ENCODE data around the gene MANBA.
A peak's percentile ranks its signal among the peaks of the same experiment; 100 is the strongest.

MANBA gene

GRCh38 chr4:102760645-102761295, at the start of gene MANBA:
Gene MANBA (minus strand): TSS chr4:102760968. CDS start chr4:102760894, 74 bp downstream.
- TF ChIP-seq ZFX (IDR thresholded peaks at IDR 0.05; ENCODE audit: borderline replicate concordance) = no peak
- TF ChIP-seq, protein P1, sequence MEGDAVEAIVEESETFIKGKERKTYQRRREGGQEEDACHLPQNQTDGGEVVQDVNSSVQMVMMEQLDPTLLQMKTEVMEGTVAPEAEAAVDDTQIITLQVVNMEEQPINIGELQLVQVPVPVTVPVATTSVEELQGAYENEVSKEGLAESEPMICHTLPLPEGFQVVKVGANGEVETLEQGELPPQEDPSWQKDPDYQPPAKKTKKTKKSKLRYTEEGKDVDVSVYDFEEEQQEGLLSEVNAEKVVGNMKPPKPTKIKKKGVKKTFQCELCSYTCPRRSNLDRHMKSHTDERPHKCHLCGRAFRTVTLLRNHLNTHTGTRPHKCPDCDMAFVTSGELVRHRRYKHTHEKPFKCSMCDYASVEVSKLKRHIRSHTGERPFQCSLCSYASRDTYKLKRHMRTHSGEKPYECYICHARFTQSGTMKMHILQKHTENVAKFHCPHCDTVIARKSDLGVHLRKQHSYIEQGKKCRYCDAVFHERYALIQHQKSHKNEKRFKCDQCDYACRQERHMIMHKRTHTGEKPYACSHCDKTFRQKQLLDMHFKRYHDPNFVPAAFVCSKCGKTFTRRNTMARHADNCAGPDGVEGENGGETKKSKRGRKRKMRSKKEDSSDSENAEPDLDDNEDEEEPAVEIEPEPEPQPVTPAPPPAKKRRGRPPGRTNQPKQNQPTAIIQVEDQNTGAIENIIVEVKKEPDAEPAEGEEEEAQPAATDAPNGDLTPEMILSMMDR (IDR thresholded peaks at IDR 0.05) = no peak

DNA sequence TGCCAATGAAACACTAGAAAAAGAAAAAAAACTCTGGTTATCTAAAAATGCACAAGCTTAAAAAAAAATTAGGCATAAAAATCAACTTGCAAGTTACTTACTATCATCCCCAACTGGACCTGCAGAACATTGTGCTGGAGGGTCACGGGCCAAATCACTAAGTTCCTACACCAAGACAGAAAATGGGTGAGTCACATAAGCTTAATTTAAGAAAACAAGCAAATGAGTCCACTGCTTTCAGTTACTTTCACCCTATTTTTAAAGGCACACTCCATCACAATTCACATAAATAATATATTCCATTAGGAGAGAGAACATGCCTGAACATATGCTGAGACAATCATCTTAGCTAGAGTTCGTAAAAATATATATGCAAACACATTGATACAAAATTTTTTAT, 48.9 kb upstream of the MANBA start:
- no peak overlapping the region for H3K27ac ChIP-seq
- TF ChIP-seq, protein P1 (IDR thresholded peaks at IDR 0.05) = no peak
- TF ChIP-seq ZFX (IDR thresholded peaks at IDR 0.05; ENCODE audit: borderline replicate concordance) = no peak

More at GRCh38 chr4:102760645-102761295, at the start of gene MANBA:
- H3K27ac ChIP-seq = peak within 1 kb of the TSS; percentile 77

DNA sequence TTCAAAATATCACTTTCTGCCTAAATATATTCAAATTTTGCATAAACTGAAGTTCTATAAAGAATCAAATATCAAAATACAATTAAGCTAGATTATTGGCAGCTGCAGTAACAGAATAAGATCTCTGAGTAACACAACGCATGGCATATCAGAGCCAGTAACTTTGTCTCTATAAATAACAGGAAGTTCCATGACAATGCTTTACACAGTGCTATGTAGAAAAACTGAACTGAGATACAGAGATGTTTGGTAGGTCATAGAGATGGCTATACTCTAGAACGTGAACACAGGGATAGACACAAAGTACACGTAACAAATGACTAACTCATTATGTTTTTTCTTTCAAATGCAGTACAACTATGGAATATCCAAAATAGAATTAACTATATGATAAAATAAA, 48.4 kb upstream of the MANBA start:
- H3K27ac ChIP-seq = no peak overlapping the region
- TF ChIP-seq, protein P1 (IDR thresholded peaks at IDR 0.05) = no peak
- TF ChIP-seq ZFX (IDR thresholded peaks at IDR 0.05; ENCODE audit: borderline replicate concordance) = no peak

DNA sequence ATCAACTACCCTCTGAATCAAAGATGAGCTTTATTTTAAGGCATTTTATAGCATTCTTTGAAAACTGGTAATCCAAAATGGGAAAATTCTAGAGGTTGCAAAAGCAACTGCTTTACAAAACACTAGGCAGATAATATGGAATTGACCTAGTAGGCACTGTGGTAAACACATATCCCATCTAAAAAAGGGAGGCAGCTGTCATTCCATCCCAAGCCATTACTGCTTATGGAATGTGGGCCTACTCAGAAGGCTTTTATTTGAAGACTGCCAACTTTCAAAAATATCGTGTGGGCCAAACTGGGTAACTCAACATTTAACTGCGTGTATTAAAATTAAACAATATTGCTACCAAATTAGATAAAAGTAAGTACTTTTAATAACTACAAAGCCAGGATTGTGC, 47.2 kb upstream of the MANBA start:
- no peak for TF ChIP-seq ZFX (IDR thresholded peaks at IDR 0.05; ENCODE audit: borderline replicate concordance)
- TF ChIP-seq, protein P1 (IDR thresholded peaks at IDR 0.05) = no peak
- H3K27ac ChIP-seq = no peak overlapping the region

- TF ChIP-seq, protein P1 (IDR thresholded peaks at IDR 0.05) = no peak
- no peak for TF ChIP-seq ZFX (IDR thresholded peaks at IDR 0.05; ENCODE audit: borderline replicate concordance)
These were observed 46.6 kb upstream of the MANBA start for GRCh38 chr4:102807345-102807744.

DNA sequence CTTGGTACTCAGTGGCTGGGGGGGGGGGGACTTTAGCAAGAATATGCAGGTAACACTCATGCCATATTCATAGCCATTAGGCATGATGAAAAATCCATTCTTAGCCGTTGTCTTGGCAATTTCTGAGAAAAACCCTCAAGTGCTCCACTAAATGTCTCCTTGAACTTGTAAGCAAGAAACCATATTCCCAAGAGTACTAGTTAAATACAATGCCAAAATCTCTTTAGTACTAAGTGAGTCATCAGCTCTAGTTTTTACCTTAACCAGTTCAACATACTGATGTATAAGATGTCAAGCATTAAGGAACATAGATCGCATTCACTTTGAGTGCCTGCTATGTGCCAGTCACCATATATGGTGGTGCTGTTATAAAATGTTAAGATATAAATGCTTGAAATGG, 39.0 kb upstream of the MANBA start:
- no peak for TF ChIP-seq ZFX (IDR thresholded peaks at IDR 0.05; ENCODE audit: borderline replicate concordance)
- TF ChIP-seq, protein P1 (IDR thresholded peaks at IDR 0.05) = no peak
- no peak overlapping the region for H3K27ac ChIP-seq

More at GRCh38 chr4:102807345-102807744, 46.6 kb upstream of the MANBA start:
- no peak overlapping the region for H3K27ac ChIP-seq

- TF ChIP-seq, protein P1 (IDR thresholded peaks at IDR 0.05) = no peak
- no peak for TF ChIP-seq ZFX (IDR thresholded peaks at IDR 0.05; ENCODE audit: borderline replicate concordance)
- H3K27ac ChIP-seq = no peak overlapping the region
These were observed 34.2 kb upstream of the MANBA start for GRCh38 chr4:102794999-102795398.

All from 22Rv1 (cell line).